Activated naive CD8-positive, alpha-beta T cell (primary cell): ENCODE results near the gene TPPP2.
"Not testable (repeated sequence)": the region's sequence is repeated elsewhere in the genome, so short reads cannot be mapped to it uniquely, and the experiment has no call there.

Experiments used
- H3K27ac Mint-ChIP-seq: one replicate; pipeline ENCODE4 v1.8.0; 2021; ENCODE audit warnings: mixed read lengths
- H3K27me3 Mint-ChIP-seq: one replicate; pipeline ENCODE4 v1.8.0; 2021; ENCODE audit warnings: mixed read lengths
- H3K36me3 Mint-ChIP-seq: one replicate; pipeline ENCODE4 v1.8.0; 2021; ENCODE audit warnings: mixed read lengths
- H3K4me1 Mint-ChIP-seq: one replicate; pipeline ENCODE4 v1.8.0; 2021; ENCODE audit warnings: low read depth, mixed read lengths
- H3K4me3 Mint-ChIP-seq: one replicate; pipeline ENCODE4 v1.8.0; 2021; ENCODE audit warnings: mild to moderate bottlenecking, mixed read lengths
- H3K9me3 Mint-ChIP-seq: one replicate; pipeline ENCODE4 v1.8.0; 2021; ENCODE audit warnings: low read depth, mixed read lengths

The TPPP2 gene

GRCh38 chr14:21039585-21040369 is 9.8 kb downstream of the TPPP2 start:
- no peak overlapping the region for H3K27ac Mint-ChIP-seq
- H3K4me1 Mint-ChIP-seq, result peaks cover 7% of the 10 kb centered on the region
- peaks cover 4% of the 10 kb centered on the region for H3K27me3 Mint-ChIP-seq
- H3K4me3 Mint-ChIP-seq, result no peak overlapping the region
- no peaks in the 10 kb centered on the region for H3K36me3 Mint-ChIP-seq
- H3K9me3 Mint-ChIP-seq, result no peaks in the 10 kb centered on the region

- Mint-ChIP-seq H3K27ac (no peak overlapping the region), H3K4me1 (peaks cover 7% of the 10 kb centered on the region), H3K36me3 (no peaks in the 10 kb centered on the region), H3K4me3 (no peak overlapping the region), H3K27me3 (peaks cover 4% of the 10 kb centered on the region), H3K9me3 (no peaks in the 10 kb centered on the region)
These were observed 10.4 kb downstream of the TPPP2 start for GRCh38 chr14:21040370-21040925.

- H3K9me3 Mint-ChIP-seq, H3K4me1 Mint-ChIP-seq, H3K36me3 Mint-ChIP-seq, H3K27me3 Mint-ChIP-seq, H3K27ac Mint-ChIP-seq, H3K4me3 Mint-ChIP-seq: not testable (repeated sequence)
These were observed 10.9 kb downstream of the TPPP2 start for GRCh38 chr14:21040941-21041340.

- no peak within 1 kb of the TSS for H3K4me3 Mint-ChIP-seq
- H3K9me3 Mint-ChIP-seq, result no peaks in the 10 kb centered on the region
- no peak within 1 kb of the TSS for H3K27ac Mint-ChIP-seq
- H3K27me3 Mint-ChIP-seq, result peaks cover 4% of the 10 kb centered on the region
- H3K4me1 Mint-ChIP-seq, result peaks cover 7% of the 10 kb centered on the region
- no peaks in the 10 kb centered on the region for H3K36me3 Mint-ChIP-seq
These were observed 11.8 kb downstream of the TPPP2 start, which contains the start of gene RNASE7 for GRCh38 chr14:21041676-21042433. TSS of gene RNASE7 (plus strand) at chr14:21042362. CDS start at chr14:21042993, 631 bp downstream.

GRCh38 chr14:21042918-21043317 is 12.9 kb downstream of the TPPP2 start:
- Mint-ChIP-seq H3K36me3 (no peaks in the 10 kb centered on the region), H3K27ac (no peak overlapping the region), H3K27me3 (peaks cover 6% of the 10 kb centered on the region)

GRCh38 chr14:21043387-21043973 is 13.5 kb downstream of the TPPP2 start:
- peaks cover 7% of the 10 kb centered on the region for H3K4me1 Mint-ChIP-seq
- H3K27me3 Mint-ChIP-seq, result peaks cover 6% of the 10 kb centered on the region
- no peaks in the 10 kb centered on the region for H3K36me3 Mint-ChIP-seq
- no peak overlapping the region for H3K4me3 Mint-ChIP-seq
- no peaks in the 10 kb centered on the region for H3K9me3 Mint-ChIP-seq
- H3K27ac Mint-ChIP-seq, result no peak overlapping the region

More at GRCh38 chr14:21042918-21043317, 12.9 kb downstream of the TPPP2 start:
- no peak overlapping the region for H3K4me3 Mint-ChIP-seq
- no peaks in the 10 kb centered on the region for H3K9me3 Mint-ChIP-seq
- H3K4me1 Mint-ChIP-seq, result peaks cover 7% of the 10 kb centered on the region

- peaks cover 7% of the 10 kb centered on the region for H3K4me1 Mint-ChIP-seq
- H3K4me3 Mint-ChIP-seq, result no peak overlapping the region
- H3K27ac Mint-ChIP-seq, result no peak overlapping the region
- no peaks in the 10 kb centered on the region for H3K36me3 Mint-ChIP-seq
- peaks cover 6% of the 10 kb centered on the region for H3K27me3 Mint-ChIP-seq
- H3K9me3 Mint-ChIP-seq, result no peaks in the 10 kb centered on the region
These were observed 14.1 kb downstream of the TPPP2 start for GRCh38 chr14:21043974-21044618.

- Mint-ChIP-seq H3K27me3 (peaks cover 6% of the 10 kb centered on the region), H3K9me3 (no peaks in the 10 kb centered on the region), H3K36me3 (no peaks in the 10 kb centered on the region), H3K4me1 (peaks cover 7% of the 10 kb centered on the region), H3K4me3 (no peak overlapping the region), H3K27ac (no peak overlapping the region)
These were observed 17.4 kb downstream of the TPPP2 start for GRCh38 chr14:21047378-21047781.

- H3K9me3 Mint-ChIP-seq, result no peaks in the 10 kb centered on the region
- H3K27me3 Mint-ChIP-seq, result peaks cover 3% of the 10 kb centered on the region
- peaks cover 7% of the 10 kb centered on the region for H3K4me1 Mint-ChIP-seq
- H3K36me3 Mint-ChIP-seq, result no peaks in the 10 kb centered on the region
- H3K4me3 Mint-ChIP-seq, result no peak overlapping the region
- H3K27ac Mint-ChIP-seq, result no peak overlapping the region
These were observed 18.6 kb downstream of the TPPP2 start for GRCh38 chr14:21048638-21049037.

- peaks cover 5% of the 10 kb centered on the region for H3K4me1 Mint-ChIP-seq
- H3K27ac Mint-ChIP-seq, result no peak overlapping the region
- no peaks in the 10 kb centered on the region for H3K9me3 Mint-ChIP-seq
- no peaks in the 10 kb centered on the region for H3K36me3 Mint-ChIP-seq
- H3K4me3 Mint-ChIP-seq, result no peak overlapping the region
- H3K27me3 Mint-ChIP-seq, result peaks cover 3% of the 10 kb centered on the region
These were observed 19.3 kb downstream of the TPPP2 start for GRCh38 chr14:21049271-21049673.

- Mint-ChIP-seq H3K27me3 (peaks cover 3% of the 10 kb centered on the region), H3K27ac (no peak overlapping the region), H3K4me3 (no peak overlapping the region), H3K4me1 (no peaks in the 10 kb centered on the region), H3K9me3 (no peaks in the 10 kb centered on the region), H3K36me3 (no peaks in the 10 kb centered on the region)
These were observed 20.6 kb downstream of the TPPP2 start for GRCh38 chr14:21050597-21050996.

- H3K4me3 Mint-ChIP-seq, result no peak overlapping the region
- H3K27ac Mint-ChIP-seq, result no peak overlapping the region
- H3K4me1 Mint-ChIP-seq, result no peaks in the 10 kb centered on the region
- H3K9me3 Mint-ChIP-seq, result no peaks in the 10 kb centered on the region
- H3K36me3 Mint-ChIP-seq, result no peaks in the 10 kb centered on the region
- peaks cover 2% of the 10 kb centered on the region for H3K27me3 Mint-ChIP-seq
These were observed 23.4 kb downstream of the TPPP2 start for GRCh38 chr14:21053184-21054122.

- H3K9me3 Mint-ChIP-seq, result no peaks in the 10 kb centered on the region
- H3K27ac Mint-ChIP-seq, result no peak overlapping the region
- no peak overlapping the region for H3K4me3 Mint-ChIP-seq
- H3K36me3 Mint-ChIP-seq, result no peaks in the 10 kb centered on the region
- peaks cover 2% of the 10 kb centered on the region for H3K27me3 Mint-ChIP-seq
- H3K4me1 Mint-ChIP-seq, result no peaks in the 10 kb centered on the region
These were observed 24.2 kb downstream of the TPPP2 start for GRCh38 chr14:21054123-21054767.
